GM10248 (cell line): Measurements from ENCODE around the gene STARD4.

Source experiments
- CTCF ChIA-PET: fragments of 300-600 bp; sonication (Branson Sonifier 250); formaldehyde crosslinking; extraction: SDS; loops from one replicate; lab custom pipeline; 2021; ENCODE audit warnings: antibody characterized with exemption; lab: Yijun Ruan, JAX
- POLR2A ChIA-PET: fragments of 350-650 bp; sonication (Branson Sonifier 250); formaldehyde crosslinking; extraction: SDS; loops from one replicate; lab custom pipeline; 2020; ENCODE audit warnings: antibody characterized with exemption; lab: Yijun Ruan, JAX
- DNase-seq: peaks from one replicate; pipeline ENCODE4 v3.0.0; 2012; ENCODE audit errors: extremely low spot score
- CTCF ChIP-seq: IDR thresholded peaks from 2 replicates; pipeline ENCODE4 v1.5.1; 2012; ENCODE audit warnings: mild to moderate bottlenecking, low read depth; ENCODE audit errors: extremely low read depth, missing control alignments, control extremely low read depth

Gene STARD4

GRCh38 chr5:111512375-111513130 is at the start of gene STARD4:
Gene STARD4 (minus strand): TSS chr5:111512535. CDS start chr5:111507433, 5,102 bp downstream.
- no peak for TF ChIP-seq CTCF
- ChIA-PET POLR2A (interaction anchor here (1.2 kb wide), 1 partner anchor 15 kb away, joined by 3 read pairs; no protein-coding TSS in a partner anchor), CTCF (interaction anchor here (1.5 to 2.1 kb wide), 3 partner anchors 16 to 353 kb away, joined by 5 to 10 read pairs (median 7); no protein-coding TSS in a partner anchor)
- DNase-seq, result peak; percentile 97

GRCh38 chr5:111559680-111560079 is 47.3 kb upstream of the STARD4 start:
- no peak for TF ChIP-seq CTCF
- CTCF ChIA-PET, result no interaction called here
- no peak for DNase-seq
- POLR2A ChIA-PET, result no interaction called here

GRCh38 chr5:111557686-111558085 is 45.4 kb upstream of the STARD4 start:
- TF ChIP-seq CTCF, result no peak
- ChIA-PET POLR2A (no interaction called here), CTCF (interaction anchor here (1.2 kb wide), 1 partner anchor 26 kb away, joined by 3 read pairs; no protein-coding TSS in a partner anchor)

GRCh38 chr5:111557111-111557510 is 44.8 kb upstream of the STARD4 start:
- no peak for TF ChIP-seq CTCF
- ChIA-PET POLR2A (no interaction called here), CTCF (interaction anchor here (0.7 to 1.4 kb wide), 3 partner anchors 10 to 589 kb away, joined by 3 read pairs; no protein-coding TSS in a partner anchor)
- DNase-seq, result no peak

More at GRCh38 chr5:111557686-111558085, 45.4 kb upstream of the STARD4 start:
- DNase-seq, result no peak

GRCh38 chr5:111556501-111556900 is 44.2 kb upstream of the STARD4 start:
- ChIA-PET POLR2A (no interaction called here), CTCF (interaction anchor here (0.7 to 1.4 kb wide), 3 partner anchors 11 to 590 kb away, joined by 3 read pairs; no protein-coding TSS in a partner anchor)
- DNase-seq, result no peak
- no peak for TF ChIP-seq CTCF

- no peak for DNase-seq
- POLR2A ChIA-PET, result no interaction called here
- no peak for TF ChIP-seq CTCF
- CTCF ChIA-PET, result no interaction called here
Measured at GRCh38 chr5:111555760-111556159, 43.4 kb upstream of the STARD4 start.
